Uterus (tissue), 4 donors: ENCODE results near the gene LRRC3B. TPM values are rescaled to one million over a fixed set of nuclear protein-coding genes. Genes with fewer than 3 reads are reported as not detected.

ENCODE experiments used
- DNase-seq, 2 donors: peaks; one replicate each; pipeline ENCODE4 v3.0.0-alpha.2; 2019 to 2020
- H3K27ac ChIP-seq, 2 donors: fragments of 200-600 bp; sonication (generic); 1 replicate in 1 of 2; 2 replicates in 1 of 2; pipeline ENCODE4 v1.5.1; 2016 to 2018
- H3K27me3 ChIP-seq, 2 donors: fragments of 200-600 bp; sonication (generic); one replicate each; pipeline ENCODE4 v1.5.1; 2018 to 2019; ENCODE audit warnings: control low read depth in 1 of 2
- H3K36me3 ChIP-seq, 2 donors: fragments of 200-600 bp; sonication (generic); one replicate each; pipeline ENCODE4 v1.5.1; 2019; ENCODE audit warnings: control low read depth in 1 of 2
- H3K4me1 ChIP-seq, 2 donors: fragments of 200-600 bp; sonication (generic); one replicate each; pipeline ENCODE4 v1.5.1; 2018 to 2019; ENCODE audit warnings: control low read depth in 1 of 2
- H3K4me3 ChIP-seq, 2 donors: fragments of 200-600 bp; sonication (generic); 1 replicate in 1 of 2; 2 replicates in 1 of 2; pipeline ENCODE4 v1.5.1; 2018 to 2019; ENCODE audit warnings: mild to moderate bottlenecking in 1 of 2
- H3K9me3 ChIP-seq, 2 donors: fragments of 200-600 bp; sonication (generic); one replicate each; pipeline ENCODE4 v1.5.1; 2019; ENCODE audit warnings: control low read depth in 1 of 2
- CTCF ChIP-seq, 4 experiments: fragments of 200-600 bp in 2 of 4; fragments of 450-650 bp in 2 of 4; sonication (generic) in 2 of 4; IDR thresholded peaks; one replicate each; pipeline ENCODE4 v1.5.1; 2016 to 2019; ENCODE audit warnings: antibody characterized with exemption in 4 of 4, mild to moderate bottlenecking in 2 of 4, moderate library complexity in 1 of 4
- POLR2A ChIP-seq, 2 donors: fragments of 450-650 bp; IDR thresholded peaks; one replicate each; pipeline ENCODE4 v1.6.1; 2016; ENCODE audit warnings: antibody characterized with exemption in 2 of 2, mild to moderate bottlenecking in 1 of 2, moderate library complexity in 1 of 2
- intact Hi-C: fragments of 100-400 bp; cut with DNase I; formaldehyde crosslinking; loops from one replicate; pipeline ENCODE4 v1.15.1; 2023; ENCODE audit warnings: low total_unique reads
- total RNA-seq, 4 donors: library from RNA; depleted of rRNA in 3 of 4; stranded (reverse); fragments of >200 nt in 3 of 4; gene quantifications; one replicate each; pipeline versions ENCODE4 v1.1.0 to v1.2.4, GENCODE V29; 2014 to 2023
- donor health status: DM: yes; HTN: yes; CAD: no.

The LRRC3B gene
- total RNA-seq, 4 donors from 2014 or later, result 0.26 to 14.0 (median 1.3) TPM; not detected in 1

DNA sequence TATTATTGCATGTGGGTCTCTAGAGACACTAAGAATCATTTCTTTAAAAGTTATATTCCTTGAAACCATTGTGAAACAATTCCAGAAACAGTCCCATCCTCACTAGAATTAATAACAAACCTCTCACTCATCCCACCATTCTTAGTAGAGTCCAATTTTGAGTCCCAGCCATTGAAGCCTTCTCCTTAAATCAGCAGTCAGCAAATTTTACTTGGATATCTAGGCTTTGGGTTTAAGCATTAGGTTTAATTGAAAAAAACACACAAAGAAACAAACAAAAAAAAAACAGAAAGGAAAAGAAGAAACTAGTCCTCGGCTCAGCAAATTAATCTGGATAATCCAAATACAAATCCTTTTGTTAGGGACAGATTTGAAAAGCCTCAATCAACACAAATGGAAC is 109.3 kb downstream of the LRRC3B start:
- intact Hi-C loops, result no loop called here
- TF ChIP-seq POLR2A (IDR thresholded peaks at IDR 0.05), result no peak
- no peak for TF ChIP-seq CTCF (IDR thresholded peaks at IDR 0.05)
- DNase-seq, result no peak
- Histone ChIP-seq H3K27me3 (no peaks in the 10 kb centered on the region), H3K36me3 (no peaks in the 10 kb centered on the region), H3K4me1 (no peaks in the 10 kb centered on the region), H3K9me3 (no peaks in the 10 kb centered on the region), H3K4me3 (no peak overlapping the region), H3K27ac (no peak overlapping the region)

GRCh38 chr3:26750263-26750662 is 127.7 kb downstream of the LRRC3B start:
- no peaks in the 10 kb centered on the region for H3K27me3 ChIP-seq
- TF ChIP-seq CTCF (IDR thresholded peaks at IDR 0.05) (no peak), POLR2A (IDR thresholded peaks at IDR 0.05) (no peak)
- no peaks in the 10 kb centered on the region for H3K36me3 ChIP-seq
- H3K27ac ChIP-seq, result no peak overlapping the region
- no peak overlapping the region for H3K4me3 ChIP-seq
- intact Hi-C loops, result no loop called here
- no peaks in the 10 kb centered on the region for H3K4me1 ChIP-seq
- DNase-seq, result no peak
- H3K9me3 ChIP-seq, result no peaks in the 10 kb centered on the region

DNA sequence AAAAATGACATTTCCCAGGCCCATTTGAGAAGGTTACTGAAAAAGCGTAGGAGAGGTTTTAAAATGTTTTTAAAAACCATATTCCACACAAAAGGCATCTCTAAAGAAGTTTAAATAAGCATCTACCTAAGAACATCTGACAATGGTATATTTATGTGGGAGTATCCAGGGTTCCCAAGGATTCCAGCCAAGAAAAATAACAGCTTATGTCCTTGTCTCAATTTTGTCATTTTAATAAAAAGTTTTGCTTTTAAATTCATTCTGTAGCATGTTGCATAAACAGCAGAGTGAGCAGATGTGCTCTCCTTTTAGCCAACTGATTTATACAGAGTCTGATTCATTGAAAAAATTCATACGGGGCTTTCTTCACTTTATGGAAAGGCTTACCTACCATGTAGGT is 129.9 kb downstream of the LRRC3B start:
- no peaks in the 10 kb centered on the region for H3K27me3 ChIP-seq
- DNase-seq, result no peak
- H3K4me3 ChIP-seq, result no peak overlapping the region
- H3K9me3 ChIP-seq, result no peaks in the 10 kb centered on the region
- H3K27ac ChIP-seq, result no peak overlapping the region
- TF ChIP-seq CTCF (IDR thresholded peaks at IDR 0.05) (no peak), POLR2A (IDR thresholded peaks at IDR 0.05) (no peak)
- H3K4me1 ChIP-seq, result no peaks in the 10 kb centered on the region
- intact Hi-C loops, result no loop called here
- no peaks in the 10 kb centered on the region for H3K36me3 ChIP-seq

DNA sequence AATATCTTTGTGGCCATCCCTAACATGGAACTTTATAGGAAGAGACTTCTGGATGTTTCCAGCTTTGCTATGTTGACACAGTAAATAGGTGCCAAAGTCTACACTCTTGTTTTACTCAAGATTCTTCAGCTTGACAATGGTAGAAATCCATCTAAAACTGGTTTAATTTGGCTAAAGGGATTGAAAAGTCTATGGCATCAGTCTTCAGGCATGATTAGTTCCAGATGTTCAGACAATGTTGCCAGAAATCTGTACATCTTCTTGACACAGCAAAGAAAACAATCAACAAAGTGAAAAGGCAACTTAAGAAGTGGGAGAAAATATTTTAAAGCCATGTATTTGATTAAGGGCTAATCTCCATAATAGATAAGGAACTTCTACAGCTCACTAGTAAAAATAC is 130.5 kb downstream of the LRRC3B start:
- DNase-seq, result no peak
- H3K4me1 ChIP-seq, result no peaks in the 10 kb centered on the region
- no peak overlapping the region for H3K4me3 ChIP-seq
- intact Hi-C loops, result no loop called here
- no peak overlapping the region for H3K27ac ChIP-seq
- no peaks in the 10 kb centered on the region for H3K27me3 ChIP-seq
- no peaks in the 10 kb centered on the region for H3K36me3 ChIP-seq
- TF ChIP-seq POLR2A (IDR thresholded peaks at IDR 0.05) (no peak), CTCF (IDR thresholded peaks at IDR 0.05) (no peak)
- H3K9me3 ChIP-seq, result no peaks in the 10 kb centered on the region

DNA sequence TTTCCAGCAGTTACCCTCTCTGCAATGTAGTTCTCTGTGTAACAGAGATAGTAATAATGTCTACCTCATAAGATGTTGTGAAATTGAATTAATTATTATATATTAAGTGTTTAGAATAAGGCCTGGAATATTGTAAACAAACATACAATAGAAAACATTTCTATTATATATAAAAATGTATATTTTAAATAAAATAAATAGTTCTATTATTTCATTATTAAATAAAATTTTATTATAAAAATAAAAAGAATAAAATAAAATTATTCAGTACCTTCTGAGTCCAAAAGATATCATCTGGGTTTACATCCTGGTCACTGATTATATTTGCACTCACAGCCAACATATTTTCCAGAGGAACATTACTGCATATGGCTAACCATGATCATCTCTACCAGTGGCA is 135.4 kb downstream of the LRRC3B start:
- H3K9me3 ChIP-seq, result no peaks in the 10 kb centered on the region
- no peak overlapping the region for H3K4me3 ChIP-seq
- no peaks in the 10 kb centered on the region for H3K4me1 ChIP-seq
- intact Hi-C loops, result no loop called here
- no peaks in the 10 kb centered on the region for H3K27me3 ChIP-seq
- TF ChIP-seq CTCF (IDR thresholded peaks at IDR 0.05), result no peak
- TF ChIP-seq POLR2A (IDR thresholded peaks at IDR 0.05), result no peak
- no peak for DNase-seq
- H3K36me3 ChIP-seq, result no peaks in the 10 kb centered on the region
- no peak overlapping the region for H3K27ac ChIP-seq
